ENCODE data around the gene SMIM10L1. TPM values are rescaled to one million over a fixed set of nuclear protein-coding genes. Genes with fewer than 3 reads are reported as not detected.

The SMIM10L1 gene
- total RNA-seq, 1 experiment from 2014 or later = 10.8 TPM

DNA sequence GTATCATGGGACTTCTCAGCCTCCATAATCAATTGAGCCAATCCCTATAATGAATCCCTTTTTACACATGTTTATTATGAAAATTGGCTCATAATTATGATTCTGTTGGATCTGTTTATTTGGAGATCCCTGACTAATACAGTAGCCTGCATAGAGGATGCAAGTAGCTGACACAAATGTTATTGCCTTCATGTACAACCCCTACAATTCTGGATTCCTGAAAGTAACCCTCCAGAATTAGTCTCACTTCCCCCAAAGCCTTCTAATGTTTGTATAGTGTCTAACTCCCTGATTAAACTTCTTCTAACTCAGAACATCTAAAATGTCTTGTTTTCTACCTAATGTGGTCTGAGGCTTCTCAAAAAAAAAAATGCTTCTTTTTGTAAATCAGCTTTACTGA lies 6.6 kb upstream of the SMIM10L1 start:
- ChIA-PET CTCF (no interaction called here), POLR2A (ENCODE audit: unreplicated experiment) (no interaction called here)
- no peak for TF ChIP-seq EZH2 (IDR thresholded peaks at IDR 0.05; ENCODE audit: low read depth)
- TF ChIP-seq, protein P1, sequence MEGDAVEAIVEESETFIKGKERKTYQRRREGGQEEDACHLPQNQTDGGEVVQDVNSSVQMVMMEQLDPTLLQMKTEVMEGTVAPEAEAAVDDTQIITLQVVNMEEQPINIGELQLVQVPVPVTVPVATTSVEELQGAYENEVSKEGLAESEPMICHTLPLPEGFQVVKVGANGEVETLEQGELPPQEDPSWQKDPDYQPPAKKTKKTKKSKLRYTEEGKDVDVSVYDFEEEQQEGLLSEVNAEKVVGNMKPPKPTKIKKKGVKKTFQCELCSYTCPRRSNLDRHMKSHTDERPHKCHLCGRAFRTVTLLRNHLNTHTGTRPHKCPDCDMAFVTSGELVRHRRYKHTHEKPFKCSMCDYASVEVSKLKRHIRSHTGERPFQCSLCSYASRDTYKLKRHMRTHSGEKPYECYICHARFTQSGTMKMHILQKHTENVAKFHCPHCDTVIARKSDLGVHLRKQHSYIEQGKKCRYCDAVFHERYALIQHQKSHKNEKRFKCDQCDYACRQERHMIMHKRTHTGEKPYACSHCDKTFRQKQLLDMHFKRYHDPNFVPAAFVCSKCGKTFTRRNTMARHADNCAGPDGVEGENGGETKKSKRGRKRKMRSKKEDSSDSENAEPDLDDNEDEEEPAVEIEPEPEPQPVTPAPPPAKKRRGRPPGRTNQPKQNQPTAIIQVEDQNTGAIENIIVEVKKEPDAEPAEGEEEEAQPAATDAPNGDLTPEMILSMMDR (conservative IDR thresholded peaks at IDR 0.05) = no peak
- no peak overlapping the region for H3K4me2 ChIP-seq
- no peaks in the 10 kb centered on the region for H3F3A ChIP-seq (ENCODE audit: insufficient read depth, low read depth)
- H3K4me3 ChIP-seq = no peak overlapping the region
- H3K27me3 ChIP-seq (ENCODE audit: insufficient read depth, low read depth) = no peaks in the 10 kb centered on the region
- DNase-seq = no peak
- no peaks in the 10 kb centered on the region for H3K9me3 ChIP-seq (ENCODE audit: insufficient read depth, low read depth)
- H2AFZ ChIP-seq = no peak overlapping the region
- H3K4me1 ChIP-seq (replicated peaks; ENCODE audit: insufficient read depth) = no peaks in the 10 kb centered on the region
- peaks cover 28% of the 10 kb centered on the region for H3K79me2 ChIP-seq (ENCODE audit: low read depth)
- no TSS peak for BruUV-seq (replicated peaks)
- no peaks in the 10 kb centered on the region for H3K9me2 ChIP-seq (ENCODE audit: insufficient read depth)
- intact Hi-C loops (cut with micrococcal nuclease; ENCODE audit: unreplicated experiment) = no loop called here
- no peak overlapping the region for H3K27ac ChIP-seq
- H4K20me1 ChIP-seq (ENCODE audit: insufficient read depth) = no peaks in the 10 kb centered on the region
- H3K36me3 ChIP-seq (ENCODE audit: low read depth) = no peaks in the 10 kb centered on the region

DNA sequence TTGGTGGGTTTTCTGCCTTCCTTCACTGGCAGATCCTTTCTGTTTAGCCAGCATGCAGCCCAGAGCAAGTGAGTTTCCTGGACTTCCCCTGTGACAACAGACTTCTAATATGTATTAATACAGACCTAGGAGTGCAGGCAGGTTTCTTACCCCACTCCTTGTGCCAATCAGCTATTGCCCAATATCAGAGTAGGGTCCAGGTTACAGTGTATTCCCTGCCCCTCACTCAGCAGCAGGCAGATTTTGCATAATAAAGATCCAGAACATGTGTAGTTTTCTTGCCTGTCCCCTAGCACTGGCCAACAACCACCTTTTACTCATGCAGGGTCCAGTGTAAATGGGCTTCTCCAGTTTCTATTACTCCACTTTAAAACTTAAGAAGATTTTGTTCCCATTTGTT lies 4.7 kb upstream of the SMIM10L1 start:
- no peaks in the 10 kb centered on the region for H4K20me1 ChIP-seq (ENCODE audit: insufficient read depth)
- H3K36me3 ChIP-seq (ENCODE audit: low read depth) = no peaks in the 10 kb centered on the region; the same call in 1 of the 2 replicates
- H3K27me3 ChIP-seq (ENCODE audit: insufficient read depth, low read depth) = no peaks in the 10 kb centered on the region
- H2AFZ ChIP-seq = no peak overlapping the region
- TF ChIP-seq, protein P1 (conservative IDR thresholded peaks at IDR 0.05) = no peak
- TF ChIP-seq EZH2 (IDR thresholded peaks at IDR 0.05; ENCODE audit: low read depth) = no peak
- ChIA-PET POLR2A (ENCODE audit: unreplicated experiment) (no interaction called here), CTCF (no interaction called here)
- no peak overlapping the region for H3K4me2 ChIP-seq
- no peaks in the 10 kb centered on the region for H3K9me2 ChIP-seq (ENCODE audit: insufficient read depth)
- no peak overlapping the region for H3K4me3 ChIP-seq
- no peaks in the 10 kb centered on the region for H3F3A ChIP-seq (ENCODE audit: insufficient read depth, low read depth)
- DNase-seq = no peak
- peaks cover 38% of the 10 kb centered on the region for H3K79me2 ChIP-seq (ENCODE audit: low read depth)
- intact Hi-C loops (cut with micrococcal nuclease; ENCODE audit: unreplicated experiment) = no loop called here
- no peak overlapping the region for H3K27ac ChIP-seq
- H3K9me3 ChIP-seq (ENCODE audit: insufficient read depth, low read depth) = no peaks in the 10 kb centered on the region
- peaks cover 4% of the 10 kb centered on the region; the same call in 1 of the 2 replicates for H3K4me1 ChIP-seq (replicated peaks; ENCODE audit: insufficient read depth)
- no TSS peak for BruUV-seq (replicated peaks)

DNA sequence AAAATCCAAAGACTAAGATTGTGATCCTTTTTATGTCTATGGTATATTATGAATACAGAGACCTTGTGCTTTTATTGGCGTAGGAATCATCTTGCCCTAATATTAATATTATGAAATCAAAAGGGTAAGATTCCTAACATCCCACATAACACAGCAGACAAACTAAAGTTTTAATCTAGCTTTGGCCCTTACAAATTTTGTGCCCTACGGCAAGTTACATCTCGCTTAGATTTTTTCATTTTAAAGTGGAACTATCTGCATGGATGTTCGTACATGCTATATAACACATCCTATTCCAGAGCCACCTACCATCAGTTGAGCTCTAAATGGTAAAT lies 217 bp upstream of the SMIM10L1 start:
- peaks cover 8% of the 10 kb centered on the region; the same call in 1 of the 2 replicates for H3K4me1 ChIP-seq (replicated peaks; ENCODE audit: insufficient read depth)
- peak overlapping the region; percentile 91 for H2AFZ ChIP-seq
- peak overlapping the region; percentile 73 for H3K27ac ChIP-seq
- no peaks in the 10 kb centered on the region for H3K27me3 ChIP-seq (ENCODE audit: insufficient read depth, low read depth)
- H3K9me2 ChIP-seq (ENCODE audit: insufficient read depth) = no peaks in the 10 kb centered on the region
- no TSS peak for BruUV-seq (replicated peaks)
- H3K4me3 ChIP-seq = peak overlapping the region; percentile 75
- ChIA-PET CTCF (no interaction called here), POLR2A (ENCODE audit: unreplicated experiment) (interaction anchor here (0.5 to 1.1 kb wide), 9 partner anchors 9 to 1880 kb away, joined by 3 to 8 read pairs (median 5); no protein-coding TSS in a partner anchor)
- TF ChIP-seq, protein P1 (conservative IDR thresholded peaks at IDR 0.05) = no peak
- no peak for TF ChIP-seq EZH2 (IDR thresholded peaks at IDR 0.05; ENCODE audit: low read depth)
- H3F3A ChIP-seq (ENCODE audit: insufficient read depth, low read depth) = no peaks in the 10 kb centered on the region
- H3K9me3 ChIP-seq (ENCODE audit: insufficient read depth, low read depth) = no peaks in the 10 kb centered on the region
- H4K20me1 ChIP-seq (ENCODE audit: insufficient read depth) = no peaks in the 10 kb centered on the region
- H3K4me2 ChIP-seq = peak overlapping the region; percentile 99
- intact Hi-C loops (cut with micrococcal nuclease; ENCODE audit: unreplicated experiment) = no loop called here
- no peak for DNase-seq
- no peaks in the 10 kb centered on the region; the same call in 1 of the 2 replicates for H3K36me3 ChIP-seq (ENCODE audit: low read depth)
- H3K79me2 ChIP-seq (ENCODE audit: low read depth) = peaks cover 59% of the 10 kb centered on the region

All from PC-9 (cell line).